OCI-LY7 (cell line): Measurements from ENCODE around the gene RASA2. TPM values are rescaled to one million over a fixed set of nuclear protein-coding genes. Genes with fewer than 3 reads are reported as not detected.

Source experiments
- BruUV-seq: library from RNA; stranded (reverse); fragments of 400-500 nt; replicated peaks from 2 replicates; lab custom pipeline; 2021; lab: Mats Ljungman, UMichigan
- CTCF ChIA-PET: fragments of 300-600 bp; sonication (Branson Sonifier 250); formaldehyde crosslinking; loops from one replicate; lab custom pipeline; 2022; ENCODE audit warnings: antibody characterized with exemption; ENCODE audit not compliant: unreplicated experiment; lab: Charles Lee
- POLR2A ChIA-PET: fragments of 300-600 bp; sonication (Branson Sonifier 250); formaldehyde crosslinking; loops from one replicate; lab custom pipeline; 2022; ENCODE audit warnings: antibody characterized with exemption; lab: Charles Lee
- DNase-seq: peaks from one replicate; pipeline ENCODE4 v3.0.0-alpha.2; 2015; ENCODE audit warnings: low spot score
- H2AFZ ChIP-seq: fragments of 200-600 bp; sonication (generic), shearing (Covaris generic); 2 replicates; pipeline ENCODE4 v1.6.1; 2014; ENCODE audit warnings: mild to moderate bottlenecking, antibody characterized with exemption, low read length, moderate library complexity
- H3K27ac ChIP-seq: fragments of 200-600 bp; sonication (generic); 2 replicates; pipeline ENCODE4 v1.5.1; 2014; ENCODE audit warnings: mixed run types, low read depth, mild to moderate bottlenecking, moderate library complexity, low read length, inconsistent platforms; ENCODE audit not compliant: poor library complexity, severe bottlenecking
- H3K36me3 ChIP-seq: fragments of 200-600 bp; sonication (generic); 2 replicates; pipeline ENCODE4 v1.6.1; 2014; ENCODE audit warnings: mild to moderate bottlenecking, antibody characterized with exemption, low read length, moderate library complexity, mixed read lengths; ENCODE audit not compliant: insufficient read depth
- H3K4me1 ChIP-seq: fragments of 200-600 bp; sonication (generic); 2 replicates; pipeline ENCODE4 v1.5.1; 2014; ENCODE audit warnings: mild to moderate bottlenecking, low read length; ENCODE audit not compliant: insufficient read depth, poor library complexity, severe bottlenecking
- H3K4me2 ChIP-seq: fragments of 200-600 bp; sonication (generic); 2 replicates; pipeline ENCODE4 v1.6.1; 2014; ENCODE audit warnings: mild to moderate bottlenecking, low read length
- H3K4me3 ChIP-seq: fragments of 200-600 bp; sonication (generic); 2 replicates; pipeline ENCODE4 v1.5.1; 2014; ENCODE audit warnings: mild to moderate bottlenecking, low read depth, low read length; ENCODE audit not compliant: poor library complexity, severe bottlenecking
- H3K79me2 ChIP-seq: fragments of 200-600 bp; sonication (generic); 2 replicates; pipeline ENCODE4 v1.6.1; 2016; ENCODE audit warnings: low read depth, mild to moderate bottlenecking, low read length, moderate library complexity, mixed read lengths; ENCODE audit not compliant: insufficient read depth
- H3K9me2 ChIP-seq: fragments of 200-600 bp; sonication (generic); 2 replicates; pipeline ENCODE4 v1.6.1; 2016; ENCODE audit warnings: mild to moderate bottlenecking, low read length, mixed read lengths; ENCODE audit not compliant: insufficient read depth
- H3K9me3 ChIP-seq: fragments of 200-600 bp; sonication (generic); 2 replicates; pipeline ENCODE4 v1.6.1; 2014; ENCODE audit warnings: mild to moderate bottlenecking, mixed run types, low read length, mixed read lengths
- H4K20me1 ChIP-seq: fragments of 200-600 bp; sonication (generic); 2 replicates; pipeline ENCODE4 v1.6.1; 2014; ENCODE audit warnings: mild to moderate bottlenecking, antibody characterized with exemption, low read length, moderate library complexity, mixed read lengths; ENCODE audit not compliant: insufficient read depth
- CTCF ChIP-seq: fragments of 200-600 bp; sonication (generic); conservative IDR thresholded peaks from 2 replicates; pipeline ENCODE4 v1.5.1; 2014; ENCODE audit warnings: mild to moderate bottlenecking, antibody characterized with exemption, low read length, moderate library complexity, mixed read lengths
- EZH2phosphoT487 ChIP-seq: fragments of 200-600 bp; sonication (generic); IDR thresholded peaks from 2 replicates; pipeline ENCODE4 v1.6.1; 2018; ENCODE audit warnings: low read depth, borderline replicate concordance, mild to moderate bottlenecking, mixed run types, antibody characterized with exemption, low read length, moderate library complexity, mixed read lengths
- intact Hi-C: fragments of 100-400 bp; cut with micrococcal nuclease; formaldehyde crosslinking; loops from one replicate; pipeline ENCODE4 v1.10.0; 2022; ENCODE audit not compliant: unreplicated experiment
- total RNA-seq, 2 experiments: library from RNA; depleted of rRNA in 1 of 2; stranded (reverse); fragments of >200 nt in 1 of 2; shearing (Covaris generic) in 1 of 2; gene quantifications; 2 replicates each; pipeline ENCODE4 v1.2.3, GENCODE V29; 2014 to 2022

The RASA2 gene
- total RNA-seq, 2 experiments from 2014 or later, result 11.0 to 21.7 TPM

DNA sequence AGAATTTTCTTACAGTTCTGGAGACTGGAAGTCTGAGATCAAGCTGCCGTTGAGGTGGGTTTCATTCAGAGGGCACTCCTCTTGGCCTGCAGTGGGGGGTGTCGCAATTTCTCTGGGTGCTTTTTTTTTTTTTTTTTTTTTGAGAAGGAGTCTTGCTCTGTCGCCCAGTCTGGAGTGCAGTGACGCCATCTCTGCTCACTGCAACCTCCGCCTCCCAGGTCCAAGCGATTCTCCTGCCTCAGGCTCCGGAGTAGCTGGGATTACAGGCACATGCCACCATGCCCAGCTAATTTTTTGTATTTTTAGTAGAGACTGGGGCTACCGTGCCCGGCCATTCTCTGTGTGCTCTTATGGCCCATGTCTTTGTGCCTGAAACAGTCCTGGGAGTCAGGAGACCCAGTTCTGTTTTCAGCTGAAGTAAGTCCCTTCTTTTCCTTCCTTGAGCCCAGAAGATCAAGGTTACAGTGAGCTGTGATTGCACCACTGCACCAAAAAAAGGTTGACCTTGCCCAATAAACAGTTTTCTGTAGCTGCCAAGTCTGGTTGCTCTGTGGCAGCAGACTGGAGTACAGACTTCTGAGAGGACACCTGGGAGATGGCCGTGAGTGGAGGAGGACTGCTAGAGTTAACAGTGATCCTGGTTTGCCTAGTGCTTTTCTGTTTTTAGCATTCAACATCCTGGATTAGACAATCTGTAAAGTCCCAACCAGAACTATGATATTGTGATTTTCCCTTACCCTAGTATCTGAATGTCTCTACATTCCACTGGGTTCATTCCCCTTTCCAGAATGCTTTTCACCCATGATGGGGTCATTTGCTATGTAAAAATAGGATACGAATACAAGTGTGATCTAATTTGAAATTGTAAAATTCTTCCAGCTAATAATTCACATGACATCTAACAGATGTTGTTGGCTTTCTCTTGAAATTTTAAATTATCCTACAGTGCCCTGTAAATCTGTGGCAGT lies 174.7 kb downstream of the RASA2 start:
- ChIA-PET CTCF (no interaction called here), POLR2A (interaction anchor here (0.7 kb wide), 1 partner anchor 1252 kb away, joined by 5 read pairs; no protein-coding TSS in a partner anchor)
- Histone ChIP-seq H3K79me2 (no peaks in the 10 kb centered on the region), H3K4me3 (no peak overlapping the region), H3K36me3 (no peaks in the 10 kb centered on the region), H3K4me1 (no peaks in the 10 kb centered on the region), H3K4me2 (no peak overlapping the region), H4K20me1 (no peaks in the 10 kb centered on the region), H3K27ac (no peak overlapping the region), H2AFZ (no peak overlapping the region), H3K9me3 (no peaks in the 10 kb centered on the region), H3K9me2 (no peaks in the 10 kb centered on the region)
- no peak for DNase-seq
- intact Hi-C loops, result no loop called here
- TF ChIP-seq EZH2phosphoT487, result no peak
- no peak for TF ChIP-seq CTCF
- BruUV-seq, result no TSS peak

DNA sequence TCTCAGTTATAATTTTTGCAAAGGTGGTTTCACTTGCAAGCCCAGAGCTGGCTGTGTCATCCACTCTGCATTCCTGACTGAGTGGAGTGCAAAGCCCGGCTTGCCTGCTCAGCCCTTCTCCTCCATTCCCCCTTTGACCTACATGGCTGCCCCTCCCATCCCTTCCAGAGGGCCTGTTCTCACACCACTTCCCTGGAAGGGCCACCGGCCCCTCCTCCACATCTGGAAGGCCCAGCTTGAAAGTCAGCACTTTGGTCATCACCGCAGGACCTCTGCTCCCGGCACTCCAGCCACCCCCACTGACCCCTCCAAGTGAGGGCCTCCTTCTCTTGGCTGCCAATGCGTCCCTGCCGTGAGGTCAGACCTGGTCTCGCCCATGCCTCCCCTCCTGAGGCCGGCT lies 177.2 kb downstream of the RASA2 start:
- TF ChIP-seq EZH2phosphoT487 (no peak), CTCF (no peak)
- ChIA-PET CTCF (no interaction called here), POLR2A (no interaction called here)
- no peak overlapping the region for H3K27ac ChIP-seq
- H3K9me2 ChIP-seq, result no peaks in the 10 kb centered on the region
- BruUV-seq, result no TSS peak
- intact Hi-C loops, result no loop called here
- no peaks in the 10 kb centered on the region for H3K4me1 ChIP-seq
- H4K20me1 ChIP-seq, result no peaks in the 10 kb centered on the region
- no peak overlapping the region for H3K4me2 ChIP-seq
- H3K9me3 ChIP-seq, result peaks cover 9% of the 10 kb centered on the region; the same call in 1 of the 2 replicates
- no peaks in the 10 kb centered on the region for H3K36me3 ChIP-seq
- no peak for DNase-seq
- no peak overlapping the region for H3K4me3 ChIP-seq
- no peaks in the 10 kb centered on the region for H3K79me2 ChIP-seq
- no peak overlapping the region for H2AFZ ChIP-seq

Other genes with a start within 250 kb of the RASA2 start
- 7.6 and 8.4 TPM in 2 replicates for gene ZBTB38, start 118.5 kb upstream of the RASA2 start, total RNA-seq (2014; rRNA removed; shearing (Covaris generic))
- 12.4 and 16.6 TPM in 2 replicates for gene ZBTB38, start 118.5 kb upstream of the RASA2 start, total RNA-seq (2022)